ENCODE measurements around the gene TEX261.
"Not testable (repeated sequence)": the region's sequence is repeated elsewhere in the genome, so short reads cannot be mapped to it uniquely, and the experiment has no call there.

Gene TEX261

DNA sequence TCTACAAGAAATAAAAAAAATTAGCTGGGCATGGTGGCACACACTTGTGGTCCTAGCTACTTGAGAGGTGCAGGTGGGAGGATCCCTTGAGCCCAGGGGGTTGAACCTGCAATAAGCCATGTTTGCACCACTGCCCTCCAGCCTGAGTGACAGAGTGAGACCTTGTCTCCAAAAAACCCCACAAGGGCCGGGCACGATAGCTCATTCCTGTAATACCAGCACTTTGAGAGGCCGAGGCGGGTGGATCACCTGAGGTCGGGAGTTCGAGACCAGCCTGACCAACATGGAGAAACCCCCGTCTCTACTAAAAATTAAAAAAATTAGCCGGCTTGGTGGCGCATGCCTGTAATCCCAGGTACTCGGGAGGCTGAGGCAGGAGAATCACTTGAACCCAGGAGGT, 5.3 kb upstream of the TEX261 start:
- not testable (repeated sequence) for DNase-seq

DNA sequence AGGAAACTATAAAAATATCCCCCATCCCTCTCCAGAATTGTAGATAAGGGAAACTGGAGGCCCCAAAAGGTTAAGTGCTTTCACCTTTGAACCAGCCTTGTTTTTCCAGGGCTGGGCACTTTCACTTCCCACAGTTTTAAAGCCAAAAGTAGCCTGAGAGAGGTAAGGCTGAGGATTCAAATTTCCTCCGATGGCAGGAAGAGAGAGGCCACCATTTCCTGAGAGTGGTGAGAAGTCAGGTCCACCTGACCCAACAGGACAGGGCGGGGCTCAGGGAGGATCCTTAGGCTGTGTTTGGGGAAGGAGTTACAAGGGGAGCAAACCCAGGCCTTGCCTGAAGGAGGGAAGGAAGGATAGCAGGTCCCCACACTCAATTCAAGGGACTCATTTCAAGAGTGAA, 4.7 kb upstream of the TEX261 start:
- no peak for DNase-seq

DNA sequence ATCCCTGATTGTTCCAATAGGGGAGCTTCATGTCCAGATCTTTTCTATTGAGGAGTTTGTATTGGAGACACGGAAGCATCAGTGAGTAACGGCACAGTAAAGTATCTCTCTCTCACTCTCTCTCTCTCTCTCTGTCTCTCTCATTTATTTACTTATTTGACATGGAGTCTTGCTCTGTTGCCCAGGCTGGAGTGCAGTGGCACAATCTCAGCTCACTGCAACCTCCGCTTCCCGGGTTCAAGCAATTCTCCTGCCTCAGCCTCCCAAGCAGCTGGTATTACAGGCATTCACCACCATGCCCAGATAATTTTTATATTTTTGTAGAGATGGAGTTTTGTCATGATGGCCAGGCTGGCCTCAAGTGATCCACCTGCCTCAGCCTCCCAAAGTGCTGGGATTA, 4.2 kb upstream of the TEX261 start:
- not testable (repeated sequence) for DNase-seq

DNA sequence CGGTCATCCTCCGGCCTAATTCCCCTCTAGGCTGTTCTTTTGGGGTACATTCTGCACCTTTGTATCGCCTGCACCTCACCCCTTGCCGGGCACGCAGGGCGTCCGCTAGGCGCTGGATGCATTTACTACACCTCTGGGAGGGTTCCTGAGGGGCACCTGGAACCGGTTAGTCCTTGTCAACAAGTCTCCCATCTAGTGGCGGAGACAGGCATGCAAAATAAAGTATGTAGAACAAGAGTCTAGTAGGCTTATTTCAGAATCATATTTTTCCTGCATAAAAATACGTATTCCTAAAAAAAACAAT, 705 bp upstream of the TEX261 start:
- no peak for DNase-seq

DNA sequence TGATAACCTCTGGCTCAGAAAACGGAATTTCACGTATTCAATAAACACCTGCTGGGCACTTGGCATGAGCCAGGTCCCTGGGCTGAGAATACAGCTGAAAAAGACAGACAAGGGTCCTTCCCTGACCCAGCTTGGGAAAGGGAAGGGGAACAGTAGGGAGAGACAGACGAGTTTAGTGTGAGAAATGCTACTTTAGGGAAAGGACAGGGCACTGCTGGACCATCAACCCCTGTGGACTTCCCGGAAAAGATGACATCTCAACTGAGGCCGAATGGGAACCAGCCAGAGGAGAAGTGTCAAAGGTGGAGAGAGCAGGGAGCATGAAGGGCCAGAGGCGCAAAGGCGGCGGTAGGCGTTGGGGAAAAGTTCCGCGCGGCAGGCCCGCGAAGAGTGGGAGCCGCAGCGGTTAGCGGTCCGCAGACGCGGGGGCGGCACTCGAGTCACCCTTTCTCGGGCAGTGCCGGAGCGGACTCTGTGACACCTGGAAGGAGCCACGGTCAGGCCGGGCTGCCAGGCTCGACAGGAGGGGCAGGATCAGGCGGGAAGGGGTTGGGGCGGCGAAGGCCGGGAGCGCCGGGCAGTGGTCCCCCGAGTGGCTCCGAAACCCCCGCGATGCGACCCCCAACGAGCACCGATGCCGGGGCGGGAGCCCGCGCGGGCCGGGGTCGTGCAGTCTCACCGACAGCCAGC, 519 bp downstream of the TEX261 start:
- DNase-seq: peak; percentile 69

DNA sequence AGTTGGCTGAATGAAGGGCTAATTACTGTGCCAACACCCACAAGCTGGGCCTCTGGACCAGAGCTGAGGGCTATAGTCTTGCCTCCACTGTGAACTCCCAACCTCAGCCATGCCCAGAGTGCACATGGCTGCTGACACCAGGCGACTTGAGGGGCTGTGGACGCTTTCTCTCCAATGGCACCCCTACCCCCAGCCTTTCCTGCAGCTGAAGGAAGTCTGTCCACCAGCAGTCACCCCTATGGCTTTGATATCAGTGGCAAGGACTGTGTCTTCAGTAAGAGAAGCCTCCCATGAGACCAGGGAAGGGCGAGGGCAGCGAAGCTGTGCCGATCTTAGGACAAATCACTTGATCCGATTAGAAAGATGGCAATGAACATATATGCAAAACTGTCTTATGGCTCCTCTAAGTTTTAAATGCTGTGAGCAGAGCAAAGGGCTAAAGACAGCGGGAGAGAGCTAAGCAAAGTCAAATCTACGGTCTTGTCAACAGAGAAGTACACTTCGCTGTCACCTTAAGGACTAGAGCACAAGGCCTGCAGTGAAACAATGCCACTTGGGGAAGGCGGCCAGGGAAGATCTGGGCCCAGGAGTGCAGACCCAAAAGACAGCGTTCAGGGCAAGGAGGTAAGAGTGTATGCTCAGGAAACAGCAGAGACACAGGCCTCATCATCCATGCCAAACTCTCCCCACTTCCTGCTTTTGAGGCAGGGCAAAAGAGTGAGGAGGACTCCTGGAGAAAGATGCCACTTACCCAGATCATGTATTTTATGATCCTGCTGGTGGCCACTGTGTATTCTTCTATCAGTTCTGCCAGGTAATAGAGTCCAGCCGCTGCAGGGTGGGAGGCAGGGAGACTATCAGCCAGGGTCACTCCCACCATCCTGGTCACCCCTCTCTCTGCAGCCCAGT, 1.5 kb downstream of the TEX261 start:
- no peak for DNase-seq

DNA sequence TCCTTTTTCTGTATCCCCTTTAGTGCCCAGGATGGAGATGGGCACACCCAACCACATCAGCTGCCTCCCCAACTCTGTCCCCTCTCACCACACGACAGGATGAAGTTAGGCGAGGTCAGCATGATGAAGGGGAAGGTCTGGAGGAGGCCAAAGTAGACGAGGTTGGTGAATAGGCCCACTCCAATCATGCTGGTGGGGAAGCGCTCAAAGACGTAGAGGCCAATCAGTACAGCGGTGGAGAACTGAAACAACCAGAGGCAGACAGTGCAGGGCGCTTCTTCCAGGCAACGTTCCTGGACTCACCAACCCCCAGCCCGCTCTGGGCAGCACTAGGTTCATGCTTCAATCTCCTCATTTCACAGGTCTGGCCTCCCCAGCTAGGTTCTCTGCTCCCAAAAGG, 2.9 kb downstream of the TEX261 start:
- DNase-seq: no peak

DNA sequence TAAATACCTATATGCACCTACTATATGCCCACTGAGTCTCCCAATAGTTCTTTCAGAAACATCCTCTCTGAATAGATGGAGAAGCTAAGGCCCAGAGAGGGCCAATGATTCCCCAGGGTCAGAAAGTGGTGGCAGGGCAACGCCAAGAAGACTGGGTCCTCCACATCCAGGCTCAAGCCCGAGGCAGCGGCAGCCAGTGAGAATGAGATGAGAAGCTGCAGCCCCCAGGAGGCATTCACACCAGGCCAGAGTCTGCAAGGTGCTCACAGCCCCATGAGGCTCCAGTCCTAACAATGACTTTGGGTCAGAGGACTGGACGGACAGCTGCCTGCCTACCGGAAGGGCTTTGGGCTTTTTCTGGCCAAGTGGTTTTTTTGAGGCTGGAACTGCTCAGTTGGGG, 3.5 kb downstream of the TEX261 start:
- DNase-seq: no peak

DNA sequence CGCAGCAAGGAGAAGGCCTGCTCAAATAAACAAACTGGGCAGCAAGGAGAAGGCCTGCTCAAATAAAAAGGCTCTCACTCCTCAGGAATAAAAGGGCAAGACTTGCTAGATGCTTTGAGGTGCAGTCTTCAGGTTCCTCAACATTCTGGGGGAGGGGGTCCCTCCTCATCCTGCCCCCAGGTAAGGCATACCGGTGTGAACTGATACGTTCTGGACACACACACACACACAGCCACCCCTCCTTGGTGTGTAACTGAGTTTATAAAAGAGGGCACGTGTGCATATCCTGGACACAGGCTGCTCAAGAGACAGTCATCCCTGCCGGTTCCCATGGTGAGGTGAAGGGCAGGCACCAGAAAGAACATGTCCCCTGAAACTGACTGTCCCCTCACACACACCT, 4.5 kb downstream of the TEX261 start:
- no peak for DNase-seq

DNA sequence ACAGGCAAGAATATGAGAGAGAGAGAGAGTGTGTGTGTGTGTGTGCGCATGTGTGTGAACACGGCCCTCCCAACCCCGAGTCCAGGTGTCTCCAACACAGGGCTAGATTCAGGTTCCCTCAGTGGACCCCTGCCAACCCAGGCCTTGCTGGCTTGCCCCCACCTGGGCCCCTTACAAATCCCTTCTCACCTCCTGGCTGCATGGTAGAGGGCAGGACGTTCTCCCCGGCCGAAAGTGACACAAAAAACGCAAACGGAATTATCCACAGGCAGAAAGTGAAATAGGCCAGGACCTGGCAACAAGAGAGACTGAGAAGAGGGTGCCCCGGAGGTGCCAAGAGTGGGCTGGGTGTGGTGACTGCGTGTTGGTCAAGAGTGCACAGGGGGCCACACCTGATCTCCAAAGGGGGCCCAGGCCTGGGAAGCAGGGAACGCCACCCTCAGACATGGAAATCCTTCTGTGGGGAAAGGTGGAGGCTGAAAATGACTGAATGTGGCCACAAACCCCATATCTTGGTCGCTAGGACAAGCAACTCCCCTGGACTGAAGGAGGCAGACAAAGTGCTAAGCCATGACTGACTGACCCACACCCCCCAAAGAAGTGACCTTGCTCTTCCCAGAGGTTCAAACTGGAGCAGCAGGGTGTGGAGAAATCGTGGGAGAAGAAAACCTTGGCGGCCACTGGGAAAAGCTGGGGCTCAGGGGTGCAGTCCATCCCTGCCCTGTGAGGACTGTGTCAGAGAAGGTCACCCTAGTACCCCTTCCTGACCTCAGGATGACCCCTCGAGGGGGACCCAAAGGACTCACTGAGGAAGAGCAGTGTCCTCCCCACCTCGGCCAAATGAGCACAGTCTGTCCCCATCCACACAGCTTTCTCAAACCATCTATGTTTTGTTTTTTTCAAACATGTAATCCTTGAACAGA, 5.7 kb downstream of the TEX261 start:
- no peak for DNase-seq

DNA sequence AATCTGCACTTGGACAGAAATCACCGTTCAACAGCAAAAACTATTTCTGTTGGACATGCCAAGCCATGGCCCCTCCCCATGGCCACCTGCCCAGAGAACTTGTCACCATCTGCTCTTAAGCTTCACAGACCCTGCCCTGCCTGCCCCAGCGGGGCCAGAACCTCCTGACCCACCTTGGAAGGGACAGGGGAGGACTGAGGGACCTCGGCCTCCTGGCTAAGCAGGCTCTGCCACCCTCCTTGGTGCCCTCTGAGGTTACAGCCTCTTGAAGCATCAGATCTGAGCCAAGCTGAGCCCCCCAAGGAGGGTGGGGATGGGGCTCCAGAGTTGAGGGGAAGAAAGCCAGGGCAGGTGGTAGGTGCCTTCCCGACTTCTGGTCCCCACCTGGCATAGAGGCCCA, 6.5 kb downstream of the TEX261 start:
- no peak for DNase-seq

DNA sequence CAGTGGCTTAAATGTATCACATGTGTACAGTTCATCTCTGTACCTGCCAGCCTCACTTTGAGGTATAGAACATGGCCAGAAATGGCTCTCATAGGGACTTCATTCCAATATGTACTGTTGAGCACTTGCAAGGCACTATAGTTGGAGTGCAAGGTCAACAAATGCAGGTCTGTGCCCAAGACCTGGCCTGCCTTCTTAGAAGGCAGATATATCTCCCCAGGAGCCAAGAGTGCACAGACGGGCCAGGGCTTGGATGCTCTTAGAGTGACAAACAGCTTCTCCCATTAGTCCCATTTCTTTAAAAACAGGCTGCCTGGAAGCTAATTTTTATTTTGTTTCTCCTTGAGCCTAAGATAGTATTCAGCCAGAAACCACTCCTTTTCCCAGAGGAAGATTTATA, 7.3 kb downstream of the TEX261 start:
- no peak for DNase-seq

DNA sequence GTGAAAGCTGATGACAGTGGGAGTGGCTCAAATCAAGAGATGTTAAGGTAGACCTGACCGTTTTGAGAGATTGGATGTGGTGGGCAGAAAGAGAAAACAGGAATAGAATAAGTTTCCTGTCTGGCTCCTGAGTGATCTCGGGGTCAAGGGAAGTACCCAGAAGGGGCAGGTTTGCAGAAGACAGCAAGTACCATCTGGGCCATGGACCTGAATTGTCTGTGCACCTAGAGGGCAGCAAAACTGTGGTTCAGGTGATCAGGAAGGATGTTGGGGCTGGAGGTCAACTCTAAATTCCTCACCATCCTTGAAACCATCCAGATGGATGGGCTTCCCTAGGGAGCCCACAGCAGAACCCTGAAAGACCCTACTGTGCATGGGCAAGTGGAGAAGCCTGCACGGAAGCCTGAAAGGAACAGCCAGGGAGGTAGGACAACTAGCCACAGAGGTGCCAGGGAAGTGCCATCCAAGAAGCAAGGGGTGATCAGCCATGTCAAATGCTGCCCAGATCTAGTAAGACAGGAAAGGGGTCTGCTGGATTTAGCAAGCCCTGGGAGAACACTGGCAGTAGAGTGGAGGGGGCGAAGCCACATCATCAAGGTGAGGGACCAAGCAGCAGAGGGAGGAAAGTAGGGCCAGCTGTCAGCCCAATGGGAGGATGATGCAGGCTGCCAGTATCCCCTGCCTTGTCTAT, 8.0 kb downstream of the TEX261 start:
- no peak for DNase-seq

DNA sequence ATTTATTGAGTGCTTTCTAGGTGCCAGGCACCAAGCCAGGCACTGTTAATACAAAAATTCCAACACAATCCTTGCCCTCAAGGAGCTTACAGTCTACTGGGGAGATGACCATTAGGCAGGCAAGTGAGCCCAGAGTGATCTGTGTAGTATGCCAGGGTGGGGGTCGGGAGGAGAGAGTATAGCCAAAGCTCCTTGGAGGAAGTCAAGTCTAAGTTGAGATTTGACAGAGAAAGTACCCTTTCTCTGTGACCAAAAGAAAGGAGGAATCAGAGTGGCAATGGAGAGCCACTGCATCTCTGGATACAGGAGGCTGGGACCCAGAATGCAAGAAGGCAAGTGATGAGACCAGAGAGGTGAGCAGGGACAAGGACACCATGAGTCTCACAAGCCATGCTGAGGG, 8.7 kb downstream of the TEX261 start:
- peak; percentile 7 for DNase-seq

DNA sequence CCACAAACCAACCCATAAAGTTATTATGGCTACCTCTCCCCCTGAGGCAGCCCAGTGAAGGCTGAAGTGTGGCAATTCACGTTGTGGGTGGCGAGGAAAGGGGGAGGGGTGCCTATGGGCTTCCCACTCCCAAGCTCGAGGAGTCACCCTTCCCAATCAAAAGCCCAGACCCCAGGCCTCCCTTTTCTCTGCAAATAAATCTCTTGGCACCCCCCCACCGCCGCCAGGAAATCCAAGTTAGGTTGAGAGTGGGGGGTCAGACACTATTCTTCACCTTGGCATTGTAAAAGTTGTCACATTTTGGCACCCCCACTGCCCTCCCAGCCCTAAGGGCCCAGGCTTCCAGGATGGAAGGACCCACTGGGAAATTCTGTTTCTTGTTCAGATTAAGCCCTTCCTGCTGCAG, 9.4 kb downstream of the TEX261 start:
- DNase-seq: no peak

DNA sequence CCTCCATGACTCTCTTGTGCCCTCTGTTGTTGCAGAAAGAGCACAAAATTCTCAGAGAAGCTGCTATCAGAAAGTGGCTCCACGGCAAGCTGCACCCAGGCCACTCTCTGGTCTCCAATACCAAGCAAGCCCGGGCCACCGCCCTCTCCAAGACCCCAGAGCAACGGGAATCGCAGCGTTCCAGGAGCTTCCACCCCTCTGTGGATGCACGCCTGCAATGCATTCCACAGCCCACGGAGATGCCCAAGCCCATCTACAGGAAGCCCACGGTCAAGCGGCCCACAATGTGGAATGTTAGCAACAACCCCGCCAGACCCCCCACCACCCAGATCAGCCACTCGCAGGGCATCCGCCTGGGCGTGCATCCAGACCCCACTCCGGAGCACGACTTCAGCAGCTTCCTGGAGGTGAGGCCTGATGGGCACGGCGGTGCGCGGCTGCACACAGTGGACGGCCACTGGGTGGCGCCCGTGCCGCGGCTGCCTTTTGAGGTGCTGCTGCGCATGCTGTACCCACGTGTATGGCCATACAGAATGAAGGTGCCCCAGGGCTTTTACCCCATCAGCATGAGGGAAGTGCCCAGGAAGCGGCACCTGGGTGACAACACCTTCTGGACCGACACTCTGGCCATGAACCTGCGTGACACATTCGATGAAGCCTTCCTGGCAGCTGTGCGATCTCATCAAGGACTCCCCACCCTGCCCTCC, 9.9 kb downstream of the TEX261 start:
- peak; percentile 87 for DNase-seq

DNA sequence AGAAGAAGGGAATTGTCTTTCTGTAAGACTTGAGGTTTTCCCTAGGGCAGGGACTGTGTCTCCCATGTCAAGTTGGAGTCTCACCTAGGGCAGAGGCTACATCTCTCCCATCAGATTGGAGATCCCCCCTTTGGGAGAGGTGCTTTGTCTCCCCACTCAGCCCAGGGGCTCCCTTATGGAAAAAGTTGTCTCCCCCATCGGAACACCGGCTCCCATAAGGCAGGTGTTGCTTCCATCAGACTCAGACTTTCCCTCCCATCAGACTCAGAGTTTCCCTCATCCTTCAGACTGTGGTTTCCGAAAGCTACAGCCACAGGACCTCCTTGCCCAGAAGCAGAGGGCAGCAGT, 10.5 kb downstream of the TEX261 start:
- DNase-seq: peak; percentile 21

DNA sequence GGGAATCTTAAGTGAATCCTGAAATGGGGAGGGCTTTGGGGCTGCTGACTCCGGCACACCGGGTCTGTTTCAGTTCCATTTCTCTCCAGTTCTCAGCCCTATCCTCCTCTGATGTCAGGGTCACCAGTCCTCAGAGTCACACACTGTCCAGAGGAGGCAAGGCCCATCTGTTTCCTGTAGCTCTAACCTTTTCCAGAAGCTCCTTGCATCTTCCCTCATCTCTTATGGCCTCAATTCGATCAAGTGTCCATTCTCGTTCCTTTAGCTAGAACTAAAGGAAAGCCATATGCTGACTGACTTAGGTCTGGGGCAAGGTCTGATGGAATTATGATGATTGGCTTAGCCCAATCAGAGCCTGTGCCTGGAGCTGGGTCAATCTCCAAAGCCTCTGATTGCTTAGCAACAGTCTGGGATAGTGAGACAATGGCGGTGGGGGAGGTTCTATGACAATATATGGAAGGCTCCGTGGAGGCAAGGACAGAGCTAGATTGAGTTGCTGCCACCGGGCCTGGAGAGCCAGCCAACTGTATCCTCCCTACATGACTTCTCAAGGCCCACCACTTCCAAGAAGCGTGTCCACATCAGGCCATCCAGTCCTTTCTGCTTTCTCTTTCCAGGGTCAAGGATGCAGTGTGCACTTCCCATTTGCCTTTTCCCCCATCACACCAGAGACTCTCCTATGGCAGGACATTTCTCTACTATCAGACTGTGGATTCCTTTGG, 11.0 kb downstream of the TEX261 start:
- peak; percentile 4 for DNase-seq

DNA sequence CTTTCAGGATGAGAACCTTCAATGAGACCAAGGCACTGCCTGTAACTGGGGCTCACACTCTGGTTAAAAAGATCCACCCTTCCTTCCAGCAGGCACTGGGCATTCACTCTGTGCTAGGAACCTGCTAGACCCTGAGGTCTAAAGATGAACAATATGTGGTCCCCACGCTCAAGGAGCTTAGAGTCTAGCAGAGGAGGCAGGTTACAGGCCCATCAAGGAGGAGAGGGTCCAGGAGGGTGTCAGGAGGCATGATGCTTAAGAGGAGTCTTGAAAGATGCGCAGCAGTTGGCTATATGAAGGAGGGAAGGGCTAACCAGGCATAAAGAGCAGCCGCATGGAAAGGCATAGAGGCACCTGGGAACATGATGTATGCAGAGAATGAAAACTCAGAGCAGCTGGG, 11.7 kb downstream of the TEX261 start:
- peak; percentile 20 for DNase-seq

DNA sequence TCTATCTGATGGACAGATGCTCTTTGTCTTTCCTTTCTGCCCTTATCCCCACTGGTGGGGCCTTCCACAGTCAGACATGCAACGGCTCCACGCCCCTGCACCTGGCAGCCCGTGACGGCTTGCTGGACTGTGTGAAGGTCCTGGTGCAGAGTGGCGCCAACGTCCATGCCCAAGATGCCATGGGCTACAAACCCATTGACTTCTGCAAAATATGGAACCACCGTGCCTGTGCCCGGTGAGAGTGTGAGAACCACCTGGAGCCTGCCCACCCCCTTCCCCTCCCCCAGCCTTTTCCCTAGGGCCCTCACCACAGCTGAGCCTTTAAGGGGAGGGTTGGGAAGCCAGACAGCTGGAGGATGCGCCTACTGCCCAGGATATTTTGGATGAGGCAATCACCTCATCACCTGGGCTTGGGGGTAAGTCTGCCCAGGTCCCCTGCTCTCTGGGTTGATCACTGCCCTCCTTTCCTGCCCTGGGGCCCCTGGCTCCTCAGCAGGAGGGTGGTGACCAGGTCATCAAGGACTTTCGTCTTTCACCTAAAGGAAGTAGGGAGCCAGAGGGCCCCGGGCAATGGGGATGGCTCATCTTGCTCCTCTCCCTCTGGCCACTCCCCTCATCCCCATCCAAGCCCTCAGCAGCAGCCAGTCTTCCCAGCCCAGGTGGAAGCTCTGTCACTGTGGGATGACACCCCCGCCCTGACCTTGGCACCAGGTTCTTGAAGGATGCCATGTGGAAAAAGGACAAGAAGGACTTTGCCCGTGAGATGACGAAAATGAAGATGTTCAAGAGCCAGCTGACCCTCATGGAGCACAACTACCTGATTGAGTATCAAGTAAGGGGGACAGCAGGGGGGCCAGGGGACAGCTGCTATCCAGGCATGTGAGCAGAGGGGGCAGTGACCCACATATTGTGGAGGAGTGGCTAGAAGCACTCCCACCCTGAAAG, 12.5 kb downstream of the TEX261 start:
- peak; percentile 21 for DNase-seq

Measured in activated CD4-positive, CD25-positive, alpha-beta regulatory T cell treated with anti-CD3 and anti-CD28 coated beads, Interleukin-2, amount 50 U/mL, for 72 hours (primary cell).